ENCODE measurements around the gene PNMT.

The PNMT gene

GRCh38 chr17:39677072-39677471 lies 8.8 kb downstream of the PNMT start:
- no CpG with 5 or more reads among the region's 8 CpGs for WGBS (ENCODE audit: extremely low coverage, insufficient coverage, low lambda C conversion rate)
- no peak overlapping the region for H3K4me3 ChIP-seq (ENCODE audit: low read length)
- H3K4ac ChIP-seq (ENCODE audit: low read depth, low read length) = no peak overlapping the region
- H3K36me3 ChIP-seq (ENCODE audit: control insufficient read depth, insufficient read depth, low read length) = no peaks in the 10 kb centered on the region
- H3K27me3 ChIP-seq (ENCODE audit: insufficient read depth, low read length, poor library complexity) = no peaks in the 10 kb centered on the region
- no peaks in the 10 kb centered on the region for H3K79me2 ChIP-seq (ENCODE audit: control insufficient read depth, insufficient read depth, low read length)
- H2BK15ac ChIP-seq (replicated peaks; ENCODE audit: low read depth) = no peak overlapping the region
- H3K18ac ChIP-seq (ENCODE audit: low read length) = no peak overlapping the region
- H3K27ac ChIP-seq (ENCODE audit: low read depth, low read length) = no peak overlapping the region
- no peak overlapping the region for H3K56ac ChIP-seq (ENCODE audit: low read length)
- H3K4me1 ChIP-seq (ENCODE audit: control insufficient read depth, low read depth, low read length) = no peaks in the 10 kb centered on the region
- H4K8ac ChIP-seq (ENCODE audit: low read depth, low read length) = no peak overlapping the region
- H3K79me1 ChIP-seq (ENCODE audit: low read length) = no peaks in the 10 kb centered on the region
- no peak overlapping the region for H2AK5ac ChIP-seq (ENCODE audit: low read length)
- no peak overlapping the region for H4K5ac ChIP-seq (ENCODE audit: low read length)
- H3K23ac ChIP-seq (ENCODE audit: low read length) = no peak overlapping the region
- no peak overlapping the region for H2BK120ac ChIP-seq (ENCODE audit: low read depth, low read length)
- DNase-seq = no peak
- no peak overlapping the region for H3K9ac ChIP-seq (ENCODE audit: low read length)
- H2BK5ac ChIP-seq (ENCODE audit: low read length) = no peak overlapping the region
- no peak overlapping the region for H3K4me2 ChIP-seq (ENCODE audit: low read length)

GRCh38 chr17:39677542-39678339 lies 9.5 kb downstream of the PNMT start:
- H2AK5ac ChIP-seq (ENCODE audit: low read length) = no peak overlapping the region
- no peak overlapping the region for H3K4ac ChIP-seq (ENCODE audit: low read depth, low read length)
- no peaks in the 10 kb centered on the region for H3K79me2 ChIP-seq (ENCODE audit: control insufficient read depth, insufficient read depth, low read length)
- H3K9ac ChIP-seq (ENCODE audit: low read length) = no peak overlapping the region
- H3K23ac ChIP-seq (ENCODE audit: low read length) = no peak overlapping the region
- H2BK15ac ChIP-seq (replicated peaks; ENCODE audit: low read depth) = no peak overlapping the region
- WGBS (ENCODE audit: extremely low coverage, insufficient coverage, low lambda C conversion rate) = no CpG with 5 or more reads among the region's 13 CpGs
- H3K27me3 ChIP-seq (ENCODE audit: insufficient read depth, low read length, poor library complexity) = no peaks in the 10 kb centered on the region
- DNase-seq = no peak
- no peak overlapping the region for H2BK120ac ChIP-seq (ENCODE audit: low read depth, low read length)
- H3K18ac ChIP-seq (ENCODE audit: low read length) = no peak overlapping the region
- no peak overlapping the region for H3K4me2 ChIP-seq (ENCODE audit: low read length)
- no peak overlapping the region for H4K8ac ChIP-seq (ENCODE audit: low read depth, low read length)
- H3K4me1 ChIP-seq (ENCODE audit: control insufficient read depth, low read depth, low read length) = no peaks in the 10 kb centered on the region
- no peaks in the 10 kb centered on the region for H3K79me1 ChIP-seq (ENCODE audit: low read length)
- no peak overlapping the region for H3K56ac ChIP-seq (ENCODE audit: low read length)
- H3K27ac ChIP-seq (ENCODE audit: low read depth, low read length) = no peak overlapping the region
- no peaks in the 10 kb centered on the region for H3K36me3 ChIP-seq (ENCODE audit: control insufficient read depth, insufficient read depth, low read length)
- no peak overlapping the region for H4K5ac ChIP-seq (ENCODE audit: low read length)
- H3K4me3 ChIP-seq (ENCODE audit: low read length) = no peak overlapping the region
- H2BK5ac ChIP-seq (ENCODE audit: low read length) = no peak overlapping the region

GRCh38 chr17:39678340-39679116 lies 10.3 kb downstream of the PNMT start:
- H3K27me3 ChIP-seq (ENCODE audit: insufficient read depth, low read length, poor library complexity) = no peaks in the 10 kb centered on the region
- H3K4me3 ChIP-seq (ENCODE audit: low read length) = no peak overlapping the region
- no peak overlapping the region for H4K5ac ChIP-seq (ENCODE audit: low read length)
- H3K56ac ChIP-seq (ENCODE audit: low read length) = no peak overlapping the region
- H3K4ac ChIP-seq (ENCODE audit: low read depth, low read length) = no peak overlapping the region
- no peak overlapping the region for H2BK15ac ChIP-seq (replicated peaks; ENCODE audit: low read depth)
- no peak overlapping the region for H3K27ac ChIP-seq (ENCODE audit: low read depth, low read length)
- no peaks in the 10 kb centered on the region for H3K36me3 ChIP-seq (ENCODE audit: control insufficient read depth, insufficient read depth, low read length)
- H2BK120ac ChIP-seq (ENCODE audit: low read depth, low read length) = no peak overlapping the region
- DNase-seq = no peak
- H3K79me2 ChIP-seq (ENCODE audit: control insufficient read depth, insufficient read depth, low read length) = no peaks in the 10 kb centered on the region
- no peak overlapping the region for H2AK5ac ChIP-seq (ENCODE audit: low read length)
- no peak overlapping the region for H3K4me2 ChIP-seq (ENCODE audit: low read length)
- H3K9ac ChIP-seq (ENCODE audit: low read length) = no peak overlapping the region
- no peak overlapping the region for H3K18ac ChIP-seq (ENCODE audit: low read length)
- no peak overlapping the region for H3K23ac ChIP-seq (ENCODE audit: low read length)
- WGBS (ENCODE audit: extremely low coverage, insufficient coverage, low lambda C conversion rate) = no CpG with 5 or more reads among the region's 13 CpGs
- no peaks in the 10 kb centered on the region for H3K4me1 ChIP-seq (ENCODE audit: control insufficient read depth, low read depth, low read length)
- H3K79me1 ChIP-seq (ENCODE audit: low read length) = no peaks in the 10 kb centered on the region
- H2BK5ac ChIP-seq (ENCODE audit: low read length) = no peak overlapping the region
- H4K8ac ChIP-seq (ENCODE audit: low read depth, low read length) = no peak overlapping the region

- no peak for DNase-seq
Observed at GRCh38 chr17:39679521-39680192, 11.4 kb downstream of the PNMT start.

GRCh38 chr17:39683295-39683939 lies 15.2 kb downstream of the PNMT start:
- Histone ChIP-seq H4K5ac (ENCODE audit: low read length) (no peak overlapping the region), H3K27ac (ENCODE audit: low read depth, low read length) (no peak overlapping the region), H3K56ac (ENCODE audit: low read length) (no peak overlapping the region), H3K23ac (ENCODE audit: low read length) (no peak overlapping the region), H3K27me3 (ENCODE audit: insufficient read depth, low read length, poor library complexity) (no peaks in the 10 kb centered on the region), H3K79me1 (ENCODE audit: low read length) (peaks cover 2% of the 10 kb centered on the region), H2BK120ac (ENCODE audit: low read depth, low read length) (no peak overlapping the region), H2AK5ac (ENCODE audit: low read length) (no peak overlapping the region), H2BK15ac (replicated peaks; ENCODE audit: low read depth) (no peak overlapping the region), H3K4ac (ENCODE audit: low read depth, low read length) (no peak overlapping the region), H3K18ac (ENCODE audit: low read length) (no peak overlapping the region), H3K79me2 (ENCODE audit: control insufficient read depth, insufficient read depth, low read length) (no peaks in the 10 kb centered on the region), H2BK5ac (ENCODE audit: low read length) (no peak overlapping the region), H4K8ac (ENCODE audit: low read depth, low read length) (no peak overlapping the region), H3K4me1 (ENCODE audit: control insufficient read depth, low read depth, low read length) (peaks cover under 1% of the 10 kb centered on the region), H3K4me3 (ENCODE audit: low read length) (no peak overlapping the region), H3K4me2 (ENCODE audit: low read length) (no peak overlapping the region), H3K9ac (ENCODE audit: low read length) (no peak overlapping the region), H3K36me3 (ENCODE audit: control insufficient read depth, insufficient read depth, low read length) (no peaks in the 10 kb centered on the region)
- WGBS (ENCODE audit: extremely low coverage, insufficient coverage, low lambda C conversion rate) = no CpG with 5 or more reads among the region's 9 CpGs
- DNase-seq = no peak

More at GRCh38 chr17:39679521-39680192, 11.4 kb downstream of the PNMT start:
- Histone ChIP-seq H3K9ac (ENCODE audit: low read length) (no peak overlapping the region), H3K27me3 (ENCODE audit: insufficient read depth, low read length, poor library complexity) (no peaks in the 10 kb centered on the region), H3K23ac (ENCODE audit: low read length) (no peak overlapping the region), H3K4me2 (ENCODE audit: low read length) (no peak overlapping the region), H2BK5ac (ENCODE audit: low read length) (no peak overlapping the region), H3K56ac (ENCODE audit: low read length) (no peak overlapping the region), H3K79me1 (ENCODE audit: low read length) (no peaks in the 10 kb centered on the region), H3K79me2 (ENCODE audit: control insufficient read depth, insufficient read depth, low read length) (no peaks in the 10 kb centered on the region), H4K8ac (ENCODE audit: low read depth, low read length) (no peak overlapping the region), H4K5ac (ENCODE audit: low read length) (no peak overlapping the region), H3K18ac (ENCODE audit: low read length) (no peak overlapping the region), H3K4me1 (ENCODE audit: control insufficient read depth, low read depth, low read length) (no peaks in the 10 kb centered on the region), H2BK15ac (replicated peaks; ENCODE audit: low read depth) (no peak overlapping the region), H2AK5ac (ENCODE audit: low read length) (no peak overlapping the region), H3K27ac (ENCODE audit: low read depth, low read length) (no peak overlapping the region), H2BK120ac (ENCODE audit: low read depth, low read length) (no peak overlapping the region), H3K4me3 (ENCODE audit: low read length) (no peak overlapping the region), H3K36me3 (ENCODE audit: control insufficient read depth, insufficient read depth, low read length) (no peaks in the 10 kb centered on the region), H3K4ac (ENCODE audit: low read depth, low read length) (no peak overlapping the region)
- WGBS (ENCODE audit: extremely low coverage, insufficient coverage, low lambda C conversion rate) = no CpG with 5 or more reads among the region's 12 CpGs
